ENCODE results near the gene TMEM253.
A peak's percentile ranks its signal among the peaks of the same experiment; 100 is the strongest.

TMEM253 gene

GRCh38 chr14:21070610-21071224 is 30.1 kb upstream of the TMEM253 start:
- DNase-seq (ENCODE audit: low read depth in 2 of 2): no peak

- peak; percentile 88 to 90 for DNase-seq (ENCODE audit: low read depth in 2 of 2)
Observed at GRCh38 chr14:21071225-21072030, 29.4 kb upstream of the TMEM253 start.

GRCh38 chr14:21072031-21072473 is 28.8 kb upstream of the TMEM253 start:
- DNase-seq (ENCODE audit: low read depth in 2 of 2): peak; percentile 52 to 60

GRCh38 chr14:21072781-21073339 is 28.0 kb upstream of the TMEM253 start:
- no peak for DNase-seq (ENCODE audit: low read depth in 2 of 2)

- no peak for DNase-seq (ENCODE audit: low read depth in 2 of 2)
Observed at GRCh38 chr14:21073921-21074320, 26.9 kb upstream of the TMEM253 start.

- DNase-seq (ENCODE audit: low read depth in 2 of 2): no peak
Observed at GRCh38 chr14:21074398-21075272, 26.2 kb upstream of the TMEM253 start.

- no peak for DNase-seq (ENCODE audit: low read depth in 2 of 2)
Observed at GRCh38 chr14:21075719-21076437, 25.0 kb upstream of the TMEM253 start.

GRCh38 chr14:21077672-21078071 is 23.2 kb upstream of the TMEM253 start:
- DNase-seq (ENCODE audit: low read depth in 2 of 2): no peak

GRCh38 chr14:21078287-21078686 is 22.6 kb upstream of the TMEM253 start:
- no peak for DNase-seq (ENCODE audit: low read depth in 2 of 2)

- no peak for DNase-seq (ENCODE audit: low read depth in 2 of 2)
Observed at GRCh38 chr14:21078726-21079125, 22.1 kb upstream of the TMEM253 start.

GRCh38 chr14:21081521-21082142 is 19.2 kb upstream of the TMEM253 start:
- DNase-seq (ENCODE audit: low read depth in 2 of 2): no peak

GRCh38 chr14:21083565-21084325 is 17.1 kb upstream of the TMEM253 start:
- no peak for DNase-seq (ENCODE audit: low read depth in 2 of 2)

GRCh38 chr14:21084396-21084795 is 16.5 kb upstream of the TMEM253 start:
- DNase-seq (ENCODE audit: low read depth in 2 of 2): no peak

- no peak for DNase-seq (ENCODE audit: low read depth in 2 of 2)
Observed at GRCh38 chr14:21084998-21085853, 15.6 kb upstream of the TMEM253 start.

GRCh38 chr14:21086908-21087293 is 14.0 kb upstream of the TMEM253 start:
- no peak for DNase-seq (ENCODE audit: low read depth in 2 of 2)

- DNase-seq (ENCODE audit: low read depth in 2 of 2): peak; percentile 75 to 78
Observed at GRCh38 chr14:21087294-21088091, 13.4 kb upstream of the TMEM253 start.

- no peak for DNase-seq (ENCODE audit: low read depth in 2 of 2)
Observed at GRCh38 chr14:21088687-21089086, 12.2 kb upstream of the TMEM253 start.

- DNase-seq (ENCODE audit: low read depth in 2 of 2): no peak
Observed at GRCh38 chr14:21089271-21089670, 11.6 kb upstream of the TMEM253 start.

Measured in fibroblast of skin of left biceps (primary cell).